Fibroblast of gingiva (primary cell): ENCODE data around the gene CYSTM1.
A peak's percentile ranks its signal among the peaks of the same experiment; 100 is the strongest.

Experiments
- DNase-seq: peaks from one replicate; pipeline ENCODE4 v3.0.0-alpha.2; 2011; ENCODE audit warnings: low read depth

Gene CYSTM1

DNA sequence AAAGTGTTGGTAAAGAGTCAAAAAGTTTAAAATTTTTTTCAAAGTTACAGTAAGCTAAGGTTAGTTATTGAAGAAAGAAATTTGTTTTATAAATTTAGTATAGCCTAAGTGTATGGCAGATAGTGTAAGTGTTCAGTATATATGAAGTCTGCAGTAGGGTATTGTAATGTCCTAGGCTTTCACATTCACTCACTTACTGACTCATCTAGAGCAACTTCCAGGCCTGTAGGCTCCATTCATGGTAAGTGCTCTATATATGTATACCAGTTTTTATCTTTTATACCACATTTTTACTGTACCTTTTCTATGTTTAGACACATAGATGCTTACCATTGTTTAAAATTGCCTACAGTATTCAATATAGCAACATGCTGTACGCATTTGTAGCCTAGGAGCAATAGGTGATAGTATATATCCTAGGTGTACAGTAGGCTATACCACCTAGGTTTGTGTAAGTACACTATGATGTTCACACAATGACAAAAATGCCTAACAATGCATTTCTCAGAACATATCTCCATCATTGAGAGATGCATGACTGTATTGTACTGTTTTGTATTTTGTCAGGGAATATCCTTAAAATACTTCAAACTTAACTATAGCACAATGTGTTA lies 38.5 kb downstream of the CYSTM1 start:
- no peak for DNase-seq

DNA sequence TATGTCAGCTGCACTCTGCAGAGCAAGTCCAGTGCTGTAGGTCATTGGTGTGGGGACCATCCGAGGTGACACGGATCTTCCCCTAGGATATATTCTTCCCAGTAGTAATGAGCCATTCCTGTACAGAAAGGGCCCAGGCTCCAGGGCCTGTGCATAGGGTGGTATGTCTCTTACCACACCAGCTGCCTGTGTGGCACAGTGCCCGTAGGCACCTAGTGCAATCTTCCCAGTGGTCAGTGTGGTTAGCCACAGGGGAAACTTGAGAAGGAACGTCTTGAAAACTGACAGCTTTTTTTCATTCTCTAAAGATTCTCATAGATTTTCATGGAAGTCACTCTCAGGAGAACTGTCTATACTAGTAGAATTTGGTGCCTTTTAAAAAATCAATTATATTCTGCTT lies 39.8 kb downstream of the CYSTM1 start:
- peak; percentile 91 for DNase-seq

DNA sequence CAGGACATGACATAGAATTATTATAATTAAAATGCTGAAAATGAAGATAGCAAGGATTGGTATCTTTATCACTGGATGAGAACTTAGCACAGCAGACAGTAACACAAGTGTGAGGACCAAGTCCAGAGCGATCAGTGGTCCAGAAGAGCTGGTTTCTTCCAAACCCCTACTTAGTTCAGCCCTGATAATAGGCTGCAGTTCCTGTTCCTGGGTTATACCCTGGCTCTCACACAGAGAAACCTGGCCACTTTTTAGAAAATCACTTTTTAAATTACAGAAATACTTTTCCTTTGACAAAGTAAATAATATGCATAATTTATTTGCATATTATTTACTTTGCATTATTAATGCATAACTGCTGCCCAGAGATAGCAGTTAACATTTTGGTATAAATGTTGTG lies 40.3 kb downstream of the CYSTM1 start:
- DNase-seq = no peak

DNA sequence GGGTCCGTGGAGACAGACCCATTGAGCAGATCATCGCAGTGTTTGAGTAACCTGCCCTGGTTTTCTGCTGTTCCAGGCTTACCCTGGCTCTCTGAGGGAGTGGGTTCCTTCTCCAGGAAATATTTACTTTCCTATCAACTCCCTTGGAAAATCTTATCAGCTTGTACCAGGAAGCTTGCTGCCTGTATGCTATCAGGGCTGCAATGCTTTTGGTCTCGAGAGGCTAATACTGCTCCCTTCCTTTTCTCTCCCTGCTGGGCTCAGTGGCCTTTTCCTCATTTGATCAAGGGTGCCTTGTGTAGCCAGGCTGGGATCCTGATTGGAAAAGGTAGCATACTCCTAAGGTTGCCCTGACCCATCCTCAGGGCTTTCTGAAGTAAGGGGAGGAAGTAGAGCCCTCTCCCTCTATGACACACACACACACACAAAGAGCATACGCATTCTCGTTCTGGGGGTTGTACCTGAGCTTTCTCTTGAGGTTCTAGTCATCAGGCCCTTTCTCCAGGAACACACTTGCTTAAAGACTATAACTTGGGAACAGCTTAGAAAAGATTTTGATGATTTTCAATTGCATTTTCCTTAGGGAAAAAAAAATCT lies 41.6 kb downstream of the CYSTM1 start:
- DNase-seq = no peak

DNA sequence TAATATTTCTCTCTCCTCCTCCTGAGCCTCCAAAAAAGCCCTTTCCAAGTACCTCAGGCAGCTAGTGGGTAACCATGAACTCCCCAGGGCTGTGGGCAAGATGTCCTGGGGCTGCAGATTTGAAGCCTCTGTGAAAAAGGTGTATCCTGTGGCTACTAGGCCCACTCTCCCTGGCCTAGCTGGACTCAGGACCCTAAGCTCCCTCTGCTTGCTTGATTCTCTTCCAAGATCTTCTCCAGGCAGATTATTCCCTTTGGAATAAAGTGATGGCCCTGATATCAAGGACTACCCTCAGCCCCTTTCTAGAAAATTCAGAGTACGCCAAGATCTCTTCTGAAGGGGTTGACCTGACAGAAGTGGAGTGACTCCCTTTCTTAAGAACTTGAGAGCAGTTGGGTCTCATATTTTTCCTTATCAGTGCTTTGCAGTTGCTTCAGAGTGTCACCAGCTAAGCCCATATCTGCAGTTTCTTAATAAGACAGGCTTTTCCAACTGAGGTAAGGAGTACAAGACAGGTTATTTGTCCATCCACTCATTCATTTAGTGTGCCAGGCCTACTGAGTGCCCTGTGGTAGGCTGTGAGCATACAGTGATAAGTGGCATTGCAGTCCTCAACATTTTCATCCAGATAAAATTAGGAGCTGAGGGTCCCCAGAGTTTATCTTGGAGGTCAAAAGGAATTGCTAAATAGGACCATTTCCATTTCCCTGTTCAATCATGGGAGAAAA lies 42.5 kb downstream of the CYSTM1 start:
- DNase-seq = no peak

GRCh38 chr5:140219068-140219991 lies 44.3 kb downstream of the CYSTM1 start:
- DNase-seq = peak; percentile 25

DNA sequence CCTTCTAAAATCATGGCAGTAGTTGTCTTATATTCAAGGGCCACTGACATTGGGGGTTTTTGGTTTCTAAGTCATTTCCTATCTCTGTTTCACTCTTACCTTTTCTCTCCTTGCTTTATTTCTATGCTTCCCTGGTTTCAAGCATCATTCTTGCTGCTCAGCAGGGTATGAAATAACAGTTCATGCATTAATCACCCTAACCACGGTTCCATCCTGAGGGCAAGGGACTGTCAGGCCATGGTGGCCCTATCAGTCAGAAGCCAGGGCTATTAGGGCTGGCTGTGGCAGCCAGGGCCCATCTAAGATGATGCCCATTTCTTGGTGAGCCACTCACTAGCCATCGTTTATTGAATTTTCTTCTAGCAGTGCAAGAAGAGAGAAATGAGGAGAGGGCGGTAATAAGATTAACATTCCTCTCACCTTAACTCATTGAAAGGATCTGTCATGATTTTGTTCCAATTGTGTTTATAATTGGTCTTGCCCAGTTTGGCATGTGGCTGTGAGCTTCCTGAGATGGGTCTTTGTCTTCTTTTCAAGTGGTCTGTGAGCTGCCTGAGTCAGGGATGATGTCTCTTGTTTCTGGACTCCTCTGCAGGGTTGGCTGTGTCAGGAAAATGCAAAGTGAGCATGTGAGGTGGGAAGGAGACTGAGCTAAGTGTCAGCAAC lies 45.2 kb downstream of the CYSTM1 start:
- DNase-seq = no peak

DNA sequence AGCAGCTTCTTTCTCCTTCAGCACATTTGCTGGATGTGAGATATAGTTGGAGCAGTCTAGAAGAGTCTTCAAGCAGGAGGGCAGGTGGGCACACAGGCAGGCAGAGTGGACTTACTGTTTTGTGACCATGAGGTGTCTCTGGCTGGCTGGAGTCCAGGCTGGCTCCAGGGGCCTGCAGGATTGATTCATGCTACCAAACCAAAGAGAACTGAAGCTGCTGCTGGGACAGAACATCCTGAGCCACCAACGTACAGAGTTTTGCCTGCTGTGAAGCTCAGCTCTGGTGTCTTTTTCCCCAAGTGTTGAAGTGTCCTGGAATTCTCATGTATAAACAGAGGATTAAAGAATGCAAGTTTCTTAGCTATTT lies 45.7 kb downstream of the CYSTM1 start:
- no peak for DNase-seq

- DNase-seq = peak; percentile 81
Measured at GRCh38 chr5:140221697-140222223, 46.8 kb downstream of the CYSTM1 start.

GRCh38 chr5:140222416-140222815 lies 47.4 kb downstream of the CYSTM1 start:
- no peak for DNase-seq

GRCh38 chr5:140223567-140223966 lies 48.6 kb downstream of the CYSTM1 start:
- DNase-seq = no peak

GRCh38 chr5:140224658-140225057 lies 49.7 kb downstream of the CYSTM1 start:
- DNase-seq = no peak

DNA sequence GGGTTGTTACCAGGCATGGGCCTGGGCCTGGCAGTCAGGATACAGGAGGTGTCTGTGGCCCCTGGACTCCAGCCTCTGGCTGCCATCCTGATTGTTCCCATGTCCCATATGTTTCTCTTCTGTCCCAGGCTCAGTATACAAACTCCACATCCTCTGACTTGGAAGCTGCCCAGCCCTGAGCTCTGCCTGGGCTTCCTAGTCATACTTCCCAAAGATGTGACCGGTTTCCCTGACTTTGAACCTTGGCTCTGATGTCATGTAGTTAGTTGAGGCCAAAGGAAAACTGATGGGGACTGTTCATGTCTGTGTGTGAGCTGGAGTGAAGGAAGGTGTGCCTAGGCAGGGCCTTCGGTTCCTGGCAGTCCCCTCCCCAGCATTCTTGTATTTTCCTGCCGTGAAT lies 50.4 kb downstream of the CYSTM1 start:
- no peak for DNase-seq

DNA sequence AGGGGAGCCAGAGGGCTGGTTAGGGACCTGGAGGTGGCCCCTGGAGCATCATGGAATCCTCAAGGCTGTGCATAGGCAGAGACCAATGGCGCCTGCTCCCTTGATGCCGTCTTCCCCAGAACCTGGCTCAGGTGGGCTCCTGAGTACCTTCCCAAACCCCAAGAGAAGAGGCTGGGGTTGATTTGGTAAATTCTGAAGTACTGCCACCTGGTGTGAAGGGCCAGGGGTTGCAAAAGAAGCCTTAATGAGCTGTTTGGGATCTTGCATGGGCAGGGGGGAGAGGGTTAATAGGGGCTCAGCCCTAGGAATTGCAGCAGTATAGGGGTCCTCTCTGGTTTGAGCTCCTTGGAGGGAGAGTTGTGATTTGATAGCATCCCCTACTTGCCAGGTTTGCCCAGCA lies 52.1 kb downstream of the CYSTM1 start:
- no peak for DNase-seq

GRCh38 chr5:140228364-140228837 lies 53.4 kb downstream of the CYSTM1 start:
- DNase-seq = no peak

GRCh38 chr5:140230373-140230772 lies 55.4 kb downstream of the CYSTM1 start:
- no peak for DNase-seq

DNA sequence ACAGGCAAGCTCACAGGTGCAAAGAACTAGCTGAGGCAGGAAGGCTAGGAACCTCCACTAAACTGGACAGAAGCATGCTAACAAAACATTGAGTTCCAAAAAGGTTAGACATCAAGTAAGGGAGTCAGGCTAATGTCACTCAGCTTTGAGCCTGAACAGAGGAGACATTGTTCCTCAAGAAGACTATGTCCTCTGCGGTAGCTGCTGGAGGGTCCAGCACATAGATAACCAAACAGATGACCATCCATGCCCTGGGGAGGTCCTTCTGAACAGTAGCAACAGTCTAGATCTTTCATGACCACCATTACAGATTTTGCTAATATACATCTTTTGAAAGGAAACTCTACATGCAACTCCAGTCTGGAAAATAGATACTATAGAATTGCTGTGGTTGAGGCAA lies 57.7 kb downstream of the CYSTM1 start:
- no peak for DNase-seq

- DNase-seq = no peak
Measured at GRCh38 chr5:140234377-140234989, 59.5 kb downstream of the CYSTM1 start.

- no peak for DNase-seq
Measured at GRCh38 chr5:140235791-140236551, 61.0 kb downstream of the CYSTM1 start.

GRCh38 chr5:140236891-140237598 lies 62.1 kb downstream of the CYSTM1 start:
- DNase-seq = no peak
